CD8-positive, alpha-beta memory T cell (primary cell): ENCODE measurements around the gene EYA2. TPM values are rescaled to one million over a fixed set of nuclear protein-coding genes. Genes with fewer than 3 reads are reported as not detected.

ENCODE experiments used
- CTCF ChIA-PET: fragments of 350-600 bp; sonication (Branson Sonifier 250); formaldehyde crosslinking; loops from one replicate; lab custom pipeline; 2021; ENCODE audit warnings: antibody characterized with exemption; lab: Charles Lee
- POLR2A ChIA-PET: fragments of 350-600 bp; sonication (Branson Sonifier 250); formaldehyde crosslinking; loops from one replicate; lab custom pipeline; 2021; ENCODE audit warnings: antibody characterized with exemption; lab: Charles Lee
- DNase-seq, 5 donors: peaks; one replicate each; pipeline versions ENCODE4 v3.0.0 to v3.0.0-alpha.2; 2020 to 2022; ENCODE audit warnings: mixed read lengths in 1 of 5
- H3K27ac ChIP-seq: one replicate; pipeline ENCODE4 v1.7.0; 2013; ENCODE audit warnings: low read depth, mild to moderate bottlenecking, low read length, moderate library complexity
- H3K27me3 ChIP-seq: 2 replicates; pipeline ENCODE4 v1.7.0; 2013; ENCODE audit warnings: low read length, mild to moderate bottlenecking; ENCODE audit not compliant: insufficient read depth, poor library complexity, severe bottlenecking
- H3K36me3 ChIP-seq: 2 replicates; pipeline ENCODE4 v1.7.0; 2013; ENCODE audit warnings: mild to moderate bottlenecking, low read length, moderate library complexity; ENCODE audit not compliant: insufficient read depth
- H3K4me1 ChIP-seq: 2 replicates; pipeline ENCODE4 v1.7.0; 2013; ENCODE audit warnings: mild to moderate bottlenecking, low read length, moderate library complexity; ENCODE audit not compliant: insufficient read depth
- H3K4me3 ChIP-seq: 2 replicates; pipeline ENCODE4 v1.7.0; 2013; ENCODE audit warnings: mild to moderate bottlenecking, low read length
- H3K9me3 ChIP-seq: 2 replicates; pipeline ENCODE4 v1.7.0; 2013; ENCODE audit warnings: mild to moderate bottlenecking, low read length
- H3K27ac Mint-ChIP-seq, 8 donors: one replicate each; pipeline ENCODE4 v1.8.0; 2020 to 2021; ENCODE audit warnings: mixed read lengths in 8 of 8, mild to moderate bottlenecking in 6 of 8, inconsistent platforms in 3 of 8, moderate library complexity in 3 of 8
- H3K27me3 Mint-ChIP-seq, 2 donors: one replicate each; pipeline ENCODE4 v1.8.0; 2020 to 2021; ENCODE audit warnings: mixed read lengths in 2 of 2, mild to moderate bottlenecking in 1 of 2, moderate library complexity in 1 of 2
- H3K36me3 Mint-ChIP-seq, 3 donors: one replicate each; pipeline ENCODE4 v1.8.0; 2020 to 2021; ENCODE audit warnings: mixed read lengths in 3 of 3, inconsistent platforms in 1 of 3, mild to moderate bottlenecking in 1 of 3
- H3K4me1 Mint-ChIP-seq, 3 donors: one replicate each; pipeline ENCODE4 v1.8.0; 2020 to 2021; ENCODE audit warnings: mixed read lengths in 3 of 3, inconsistent platforms in 1 of 3, mild to moderate bottlenecking in 1 of 3
- H3K4me3 Mint-ChIP-seq, 7 donors: one replicate each; pipeline ENCODE4 v1.8.0; 2020 to 2021; ENCODE audit warnings: mixed read lengths in 7 of 7, mild to moderate bottlenecking in 6 of 7, moderate library complexity in 4 of 7, inconsistent platforms in 2 of 7
- H3K9me3 Mint-ChIP-seq, 5 donors: one replicate each; pipeline ENCODE4 v1.8.0; 2020 to 2022; ENCODE audit warnings: mixed read lengths in 5 of 5, mild to moderate bottlenecking in 3 of 5, moderate library complexity in 2 of 5, inconsistent platforms in 1 of 5
- polyA plus RNA-seq: library from polyadenylated mRNA; unstranded; fragments of 300-500 nt; fragmentation: Illumina TruSeq; gene quantifications from one replicate; pipeline ENCODE4 v1.2.3, GENCODE V29; 2021
- total RNA-seq, 2 experiments: library from RNA; stranded (reverse); gene quantifications; one replicate each; pipeline ENCODE4 v1.2.3, GENCODE V29; 2021

Gene EYA2
- total and polyA plus RNA-seq, 3 experiments from 2014 or later: not detected

GRCh38 chr20:47041396-47041899 lies 146.8 kb downstream of the EYA2 start:
- CTCF ChIA-PET: no interaction called here
- no peak overlapping the region for H3K4me3 ChIP-seq
- no peaks in the 10 kb centered on the region for H3K36me3 ChIP-seq
- H3K36me3 Mint-ChIP-seq: no peaks in the 10 kb centered on the region
- H3K9me3 Mint-ChIP-seq: peaks cover 0 to 7% (median 0%) of the 10 kb centered on the region in 5 donors
- H3K4me3 Mint-ChIP-seq: no peak overlapping the region
- no peak overlapping the region for H3K27ac Mint-ChIP-seq
- no peaks in the 10 kb centered on the region for H3K4me1 ChIP-seq
- H3K27me3 Mint-ChIP-seq: peaks cover 12 to 30% of the 10 kb centered on the region in 2 donors
- H3K9me3 ChIP-seq: no peaks in the 10 kb centered on the region
- no peak overlapping the region for H3K27ac ChIP-seq
- DNase-seq: no peak
- no peaks in the 10 kb centered on the region for H3K27me3 ChIP-seq
- POLR2A ChIA-PET: no interaction called here
- H3K4me1 Mint-ChIP-seq: no peaks in the 10 kb centered on the region

GRCh38 chr20:47042464-47042863 lies 147.8 kb downstream of the EYA2 start:
- Mint-ChIP-seq H3K4me1 (no peaks in the 10 kb centered on the region), H3K36me3 (no peaks in the 10 kb centered on the region), H3K27ac (no peak overlapping the region), H3K27me3 (peaks cover 12 to 30% of the 10 kb centered on the region in 2 donors), H3K9me3 (peaks cover 0 to 7% (median 0%) of the 10 kb centered on the region in 5 donors), H3K4me3 (no peak overlapping the region)
- ChIA-PET CTCF (no interaction called here), POLR2A (no interaction called here)
- DNase-seq: no peak
- H3K9me3 ChIP-seq: no peaks in the 10 kb centered on the region
- no peaks in the 10 kb centered on the region for H3K4me1 ChIP-seq
- H3K27ac ChIP-seq: no peak overlapping the region
- H3K4me3 ChIP-seq: no peak overlapping the region
- H3K27me3 ChIP-seq: no peaks in the 10 kb centered on the region
- H3K36me3 ChIP-seq: no peaks in the 10 kb centered on the region

- no peaks in the 10 kb centered on the region for H3K36me3 Mint-ChIP-seq
- Histone ChIP-seq H3K36me3 (no peaks in the 10 kb centered on the region), H3K9me3 (no peaks in the 10 kb centered on the region), H3K27ac (no peak overlapping the region), H3K27me3 (no peaks in the 10 kb centered on the region), H3K4me1 (no peaks in the 10 kb centered on the region), H3K4me3 (no peak overlapping the region)
- H3K4me3 Mint-ChIP-seq: no peak overlapping the region
- POLR2A ChIA-PET: no interaction called here
- peaks cover 10 to 35% of the 10 kb centered on the region in 2 donors for H3K27me3 Mint-ChIP-seq
- CTCF ChIA-PET: no interaction called here
- no peak for DNase-seq
- H3K27ac Mint-ChIP-seq: no peak overlapping the region
- no peaks in the 10 kb centered on the region for H3K4me1 Mint-ChIP-seq
- H3K9me3 Mint-ChIP-seq: peaks cover 0 to 7% (median 0%) of the 10 kb centered on the region in 5 donors
These were observed 148.4 kb downstream of the EYA2 start for GRCh38 chr20:47043086-47043485.

GRCh38 chr20:47044938-47045337 lies 150.3 kb downstream of the EYA2 start:
- peaks cover 12 to 34% of the 10 kb centered on the region in 2 donors for H3K27me3 Mint-ChIP-seq
- no peak overlapping the region for H3K27ac Mint-ChIP-seq
- H3K4me1 Mint-ChIP-seq: no peaks in the 10 kb centered on the region
- POLR2A ChIA-PET: no interaction called here
- no peak overlapping the region for H3K4me3 Mint-ChIP-seq
- no peak for DNase-seq
- no peaks in the 10 kb centered on the region for H3K4me1 ChIP-seq
- no peak overlapping the region for H3K27ac ChIP-seq
- H3K36me3 Mint-ChIP-seq: no peaks in the 10 kb centered on the region
- no peaks in the 10 kb centered on the region for H3K36me3 ChIP-seq
- no peaks in the 10 kb centered on the region for H3K27me3 ChIP-seq
- CTCF ChIA-PET: no interaction called here
- H3K9me3 ChIP-seq: no peaks in the 10 kb centered on the region
- H3K4me3 ChIP-seq: no peak overlapping the region
- H3K9me3 Mint-ChIP-seq: peaks cover 0 to 7% (median 0%) of the 10 kb centered on the region in 5 donors

GRCh38 chr20:47048054-47048453 lies 153.4 kb downstream of the EYA2 start:
- H3K9me3 ChIP-seq: no peaks in the 10 kb centered on the region
- H3K27ac ChIP-seq: no peak overlapping the region
- H3K4me3 ChIP-seq: no peak overlapping the region
- Mint-ChIP-seq H3K36me3 (no peaks in the 10 kb centered on the region), H3K27ac (no peak overlapping the region), H3K4me3 (no peak overlapping the region), H3K9me3 (peaks cover 0 to 7% (median 3%) of the 10 kb centered on the region in 5 donors), H3K4me1 (no peaks in the 10 kb centered on the region), H3K27me3 (peaks cover 6 to 21% of the 10 kb centered on the region in 2 donors)
- no peak for DNase-seq
- no peaks in the 10 kb centered on the region for H3K36me3 ChIP-seq
- H3K27me3 ChIP-seq: no peaks in the 10 kb centered on the region
- H3K4me1 ChIP-seq: no peaks in the 10 kb centered on the region
- POLR2A ChIA-PET: no interaction called here
- CTCF ChIA-PET: no interaction called here

- ChIA-PET CTCF (no interaction called here), POLR2A (no interaction called here)
- no peaks in the 10 kb centered on the region for H3K4me1 Mint-ChIP-seq
- peaks cover 0 to 7% (median 3%) of the 10 kb centered on the region in 5 donors for H3K9me3 Mint-ChIP-seq
- Histone ChIP-seq H3K36me3 (no peaks in the 10 kb centered on the region), H3K27me3 (no peaks in the 10 kb centered on the region), H3K4me1 (no peaks in the 10 kb centered on the region), H3K9me3 (no peaks in the 10 kb centered on the region), H3K4me3 (no peak overlapping the region), H3K27ac (no peak overlapping the region)
- no peaks in the 10 kb centered on the region for H3K36me3 Mint-ChIP-seq
- H3K27me3 Mint-ChIP-seq: peaks cover 6 to 20% of the 10 kb centered on the region in 2 donors
- H3K27ac Mint-ChIP-seq: peak overlapping the region in 1 of 8 donors; percentile 39
- H3K4me3 Mint-ChIP-seq: no peak overlapping the region
- no peak for DNase-seq
These were observed 155.1 kb downstream of the EYA2 start for GRCh38 chr20:47049771-47050170.

GRCh38 chr20:47050996-47051395 lies 156.4 kb downstream of the EYA2 start:
- no peaks in the 10 kb centered on the region for H3K4me1 Mint-ChIP-seq
- no peaks in the 10 kb centered on the region for H3K9me3 ChIP-seq
- CTCF ChIA-PET: no interaction called here
- no peak overlapping the region for H3K4me3 Mint-ChIP-seq
- no peak for DNase-seq
- peaks cover 3 to 26% of the 10 kb centered on the region in 2 donors for H3K27me3 Mint-ChIP-seq
- peaks cover 0 to 3% (median 1%) of the 10 kb centered on the region in 5 donors for H3K9me3 Mint-ChIP-seq
- H3K27ac ChIP-seq: no peak overlapping the region
- H3K4me3 ChIP-seq: no peak overlapping the region
- no peaks in the 10 kb centered on the region for H3K36me3 ChIP-seq
- H3K4me1 ChIP-seq: no peaks in the 10 kb centered on the region
- no peaks in the 10 kb centered on the region for H3K36me3 Mint-ChIP-seq
- H3K27ac Mint-ChIP-seq: no peak overlapping the region
- no peaks in the 10 kb centered on the region for H3K27me3 ChIP-seq
- POLR2A ChIA-PET: no interaction called here

- H3K27ac Mint-ChIP-seq: peak overlapping the region in 1 of 8 donors; percentile 38
- no peaks in the 10 kb centered on the region for H3K4me1 Mint-ChIP-seq
- no peaks in the 10 kb centered on the region for H3K36me3 ChIP-seq
- peaks cover 0 to 3% (median 0%) of the 10 kb centered on the region in 5 donors for H3K9me3 Mint-ChIP-seq
- H3K27me3 ChIP-seq: no peaks in the 10 kb centered on the region
- no peaks in the 10 kb centered on the region for H3K36me3 Mint-ChIP-seq
- no peaks in the 10 kb centered on the region for H3K9me3 ChIP-seq
- ChIA-PET CTCF (no interaction called here), POLR2A (no interaction called here)
- no peak overlapping the region for H3K4me3 Mint-ChIP-seq
- H3K4me3 ChIP-seq: no peak overlapping the region
- no peaks in the 10 kb centered on the region for H3K4me1 ChIP-seq
- peaks cover 3 to 26% of the 10 kb centered on the region in 2 donors for H3K27me3 Mint-ChIP-seq
- DNase-seq: no peak
- no peak overlapping the region for H3K27ac ChIP-seq
These were observed 157.4 kb downstream of the EYA2 start for GRCh38 chr20:47051936-47052526.
